Measurements from ENCODE around the gene CFHR4. TPM values are rescaled to one million over a fixed set of nuclear protein-coding genes. Genes with fewer than 3 reads are reported as not detected.

CFHR4 gene
- total and polyA plus RNA-seq, 2 of the 13 experiments (the other 11 are each of a cell fraction or from before 2014, with no cell fraction given), result not detected

GRCh38 chr1:196954778-196955177 is 66.9 kb downstream of the CFHR4 start:
- H3K27me3 ChIP-seq (ENCODE audit: control insufficient read depth in 1 of 2, insufficient read depth in 2 of 2, low read length in 2 of 2), result no peaks in the 10 kb centered on the region
- no peak for TF ChIP-seq IKZF4 (CRISPR knock-in tag; IDR thresholded peaks at IDR 0.05; ENCODE audit: borderline replicate concordance, low read depth, not compliant biosample characterization)
- TF ChIP-seq, protein P1, sequence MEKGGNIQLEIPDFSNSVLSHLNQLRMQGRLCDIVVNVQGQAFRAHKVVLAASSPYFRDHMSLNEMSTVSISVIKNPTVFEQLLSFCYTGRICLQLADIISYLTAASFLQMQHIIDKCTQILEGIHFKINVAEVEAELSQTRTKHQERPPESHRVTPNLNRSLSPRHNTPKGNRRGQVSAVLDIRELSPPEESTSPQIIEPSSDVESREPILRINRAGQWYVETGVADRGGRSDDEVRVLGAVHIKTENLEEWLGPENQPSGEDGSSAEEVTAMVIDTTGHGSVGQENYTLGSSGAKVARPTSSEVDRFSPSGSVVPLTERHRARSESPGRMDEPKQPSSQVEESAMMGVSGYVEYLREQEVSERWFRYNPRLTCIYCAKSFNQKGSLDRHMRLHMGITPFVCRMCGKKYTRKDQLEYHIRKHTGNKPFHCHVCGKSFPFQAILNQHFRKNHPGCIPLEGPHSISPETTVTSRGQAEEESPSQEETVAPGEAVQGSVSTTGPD (CRISPR knock-in tag; IDR thresholded peaks at IDR 0.05), result no peak
- no peak for TF ChIP-seq POLR2A (IDR thresholded peaks at IDR 0.05; ENCODE audit: insufficient read depth in 1 of 2, low read depth in 2 of 2, low read length in 2 of 2)
- no peak for TF ChIP-seq IRF1 (CRISPR knock-in tag; IDR thresholded peaks at IDR 0.05; ENCODE audit: low read depth)
- no peak for TF ChIP-seq NCOA5 (CRISPR knock-in tag; IDR thresholded peaks at IDR 0.05)
- no peak for TF ChIP-seq ZNF234 (CRISPR knock-in tag; conservative IDR thresholded peaks at IDR 0.05)
- no peak for TF ChIP-seq ZNF10 (CRISPR knock-in tag; IDR thresholded peaks at IDR 0.05; ENCODE audit: borderline replicate concordance, low read depth)
- no peak for TF ChIP-seq YEATS4 (CRISPR knock-in tag; IDR thresholded peaks at IDR 0.05; ENCODE audit: borderline replicate concordance)
- WGBS (ENCODE audit: low lambda C conversion rate), result no CpG with 5 or more reads among the region's 2 CpGs
- H3K79me2 ChIP-seq (ENCODE audit: insufficient read depth, low read length), result no peaks in the 10 kb centered on the region
- in situ Hi-C loops (cut with HindIII; ENCODE audit: extremely low pct_ligation_motif_present, low pct_unique_long_range_greater_than_20kb), result no loop called here
- ChIA-PET POLR2A (no interaction called here), CTCF (ENCODE audit: low intra/inter-chr PET ratio, low total read pairs) (no interaction called here)
- no TSS peak for BruUV-seq (replicated peaks)
- no peaks in the 10 kb centered on the region for H4K20me1 ChIP-seq (ENCODE audit: insufficient read depth, low read length)
- H3K27ac ChIP-seq (ENCODE audit: extremely low read length, insufficient read depth, low read length), result no peak overlapping the region
- no peak overlapping the region for H3K4me2 ChIP-seq (ENCODE audit: low read depth, low read length)
- H3K4me3 ChIP-seq (replicated peaks in 1 of 3; ENCODE audit: insufficient read depth in 1 of 3, low read depth in 2 of 3, low read length in 3 of 3), result no peak overlapping the region
- intact Hi-C loops (cut with micrococcal nuclease; ENCODE audit: unreplicated experiment), result no loop called here
- no peaks in the 10 kb centered on the region for H3K36me3 ChIP-seq (replicated peaks in 1 of 2; ENCODE audit: control insufficient read depth in 1 of 2, insufficient read depth in 2 of 2, low read length in 2 of 2)
- no peak overlapping the region for H2AFZ ChIP-seq (ENCODE audit: low read length)
- H3K9me3 ChIP-seq (ENCODE audit: low read length), result no peaks in the 10 kb centered on the region
- DNase-seq (ENCODE audit: low spot score) (no peak), ATAC-seq (no peak), FAIRE-seq (no peak)
- no peaks in the 10 kb centered on the region for H3K4me1 ChIP-seq (ENCODE audit: insufficient read depth, low read length)
- no peak overlapping the region for H3K9ac ChIP-seq (ENCODE audit: insufficient read depth, low read depth, low read length)

Measured in HepG2 (cell line).